Hepatocyte (in vitro differentiated cells): ENCODE data around the gene GRIK4.

Experiments used
- EZH2 ChIP-seq: fragments of 200-600 bp; sonication (generic); IDR thresholded peaks from 2 replicates; pipeline ENCODE4 v1.6.1; 2016; ENCODE audit warnings: antibody characterized with exemption, mild to moderate bottlenecking, borderline replicate concordance
- EZH2phosphoT487 ChIP-seq: fragments of 200-600 bp; sonication (generic); IDR thresholded peaks from one replicate; pipeline ENCODE4 v1.6.1; 2018; ENCODE audit warnings: antibody characterized with exemption, mild to moderate bottlenecking, low read depth, moderate library complexity; ENCODE audit not compliant: unreplicated experiment, severe bottlenecking
- TF ChIP-seq, protein P1 (sequence below): fragments of 200-600 bp; sonication (generic); IDR thresholded peaks from 2 replicates; pipeline ENCODE4 v1.5.1; 2016; ENCODE audit warnings: antibody characterized with exemption, mild to moderate bottlenecking; ENCODE audit not compliant: poor library complexity

DNA sequence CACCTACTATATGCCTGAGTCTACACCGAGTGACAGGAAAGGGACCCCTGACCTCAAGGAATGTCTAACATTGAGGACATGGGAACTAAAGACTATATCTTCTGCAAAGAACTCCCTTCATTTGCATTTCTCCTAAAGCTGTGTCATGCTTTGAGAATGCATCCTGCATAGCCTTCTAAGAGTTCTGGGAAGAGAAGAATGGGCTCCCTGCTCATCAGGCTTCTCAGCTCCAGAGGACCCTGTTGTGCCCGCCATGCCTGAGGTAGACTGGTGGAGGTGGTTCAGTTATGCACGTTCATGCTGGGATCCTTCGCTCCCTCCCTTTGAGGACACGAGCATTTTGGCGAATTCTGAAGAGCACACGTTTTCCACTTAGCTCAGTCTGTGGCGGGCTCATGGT is 63.3 kb downstream of the GRIK4 start:
- TF ChIP-seq, protein P1, sequence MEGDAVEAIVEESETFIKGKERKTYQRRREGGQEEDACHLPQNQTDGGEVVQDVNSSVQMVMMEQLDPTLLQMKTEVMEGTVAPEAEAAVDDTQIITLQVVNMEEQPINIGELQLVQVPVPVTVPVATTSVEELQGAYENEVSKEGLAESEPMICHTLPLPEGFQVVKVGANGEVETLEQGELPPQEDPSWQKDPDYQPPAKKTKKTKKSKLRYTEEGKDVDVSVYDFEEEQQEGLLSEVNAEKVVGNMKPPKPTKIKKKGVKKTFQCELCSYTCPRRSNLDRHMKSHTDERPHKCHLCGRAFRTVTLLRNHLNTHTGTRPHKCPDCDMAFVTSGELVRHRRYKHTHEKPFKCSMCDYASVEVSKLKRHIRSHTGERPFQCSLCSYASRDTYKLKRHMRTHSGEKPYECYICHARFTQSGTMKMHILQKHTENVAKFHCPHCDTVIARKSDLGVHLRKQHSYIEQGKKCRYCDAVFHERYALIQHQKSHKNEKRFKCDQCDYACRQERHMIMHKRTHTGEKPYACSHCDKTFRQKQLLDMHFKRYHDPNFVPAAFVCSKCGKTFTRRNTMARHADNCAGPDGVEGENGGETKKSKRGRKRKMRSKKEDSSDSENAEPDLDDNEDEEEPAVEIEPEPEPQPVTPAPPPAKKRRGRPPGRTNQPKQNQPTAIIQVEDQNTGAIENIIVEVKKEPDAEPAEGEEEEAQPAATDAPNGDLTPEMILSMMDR = no peak
- TF ChIP-seq EZH2 = no peak
- TF ChIP-seq EZH2phosphoT487 = no peak
